SW480 (cell line): ENCODE results near the gene REPS2.

ENCODE experiments used
- DNase-seq: peaks from one replicate; pipeline ENCODE4 v3.0.0-alpha.2; 2016; ENCODE audit warnings: low spot score

REPS2 gene

DNA sequence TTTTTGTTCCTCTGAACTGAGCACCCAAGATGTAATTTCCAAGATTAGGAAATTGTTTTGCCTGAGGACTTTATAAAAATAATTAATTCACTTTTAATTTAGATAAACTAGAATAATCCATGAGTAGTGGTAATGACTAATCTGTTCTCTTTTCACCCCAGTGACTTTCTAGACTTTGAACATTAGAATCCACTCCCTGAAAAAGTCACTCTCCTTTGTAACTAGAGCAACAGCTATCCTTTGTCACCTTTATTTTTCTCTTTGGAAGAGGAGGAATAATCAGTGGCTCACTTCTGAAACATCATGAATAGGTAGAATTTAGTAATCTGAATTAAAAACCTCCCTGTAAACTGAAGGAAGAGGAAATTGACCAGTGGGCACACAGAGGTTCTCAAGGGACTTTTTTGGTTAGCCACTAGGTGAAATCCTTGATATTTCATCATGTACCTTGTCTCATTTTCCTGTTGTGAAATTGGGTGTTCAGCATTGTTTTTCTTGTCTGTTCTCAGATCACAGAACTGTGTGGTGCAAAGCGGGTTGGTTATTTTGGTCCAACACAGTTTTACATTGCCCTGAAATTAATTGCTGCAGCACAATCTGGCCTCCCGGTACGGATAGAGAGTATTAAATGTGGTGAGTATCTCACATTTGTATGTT, 59.4 kb downstream of the REPS2 start:
- no peak for DNase-seq

- DNase-seq, result peak; percentile 12
Measured at GRCh38 chrX:17007134-17007768, 60.8 kb downstream of the REPS2 start.

DNA sequence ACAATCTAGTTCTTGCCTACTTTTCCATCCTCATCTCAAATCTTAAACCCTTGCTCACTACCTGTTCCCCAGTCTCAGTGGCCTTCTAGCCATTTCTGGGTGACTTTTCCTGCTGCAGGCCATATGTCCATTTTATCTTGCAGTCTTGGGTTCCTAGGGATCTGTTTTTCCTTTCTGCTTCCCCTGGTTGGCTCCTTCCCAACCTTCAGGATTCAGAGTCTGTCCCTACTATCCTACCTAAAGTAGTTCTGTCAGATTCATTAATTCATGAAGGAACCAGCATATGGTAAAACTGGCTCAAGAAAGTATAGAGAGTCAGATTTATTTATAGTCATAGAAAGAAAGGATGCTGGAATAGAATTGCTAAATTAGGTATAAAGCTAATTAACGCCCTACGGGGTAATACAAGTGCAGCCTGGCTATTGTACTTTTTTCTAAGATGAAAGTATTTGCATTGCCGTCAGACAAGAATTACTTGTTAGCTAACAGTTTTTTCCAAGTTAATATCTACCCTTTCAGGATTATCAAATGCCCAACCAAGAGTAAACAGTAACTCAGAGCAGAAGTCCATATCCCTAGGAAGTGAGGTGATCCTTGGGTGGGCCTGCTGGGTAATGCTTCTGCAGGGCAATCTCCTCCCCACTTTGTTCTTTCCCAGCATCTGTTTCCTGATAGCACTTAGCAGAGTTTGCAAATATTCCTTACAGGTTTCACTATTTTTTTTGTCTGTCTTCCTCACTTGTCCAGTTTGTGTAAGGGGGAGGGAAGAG, 63.6 kb downstream of the REPS2 start:
- no peak for DNase-seq

GRCh38 chrX:17012465-17012864, 66.0 kb downstream of the REPS2 start:
- no peak for DNase-seq

DNA sequence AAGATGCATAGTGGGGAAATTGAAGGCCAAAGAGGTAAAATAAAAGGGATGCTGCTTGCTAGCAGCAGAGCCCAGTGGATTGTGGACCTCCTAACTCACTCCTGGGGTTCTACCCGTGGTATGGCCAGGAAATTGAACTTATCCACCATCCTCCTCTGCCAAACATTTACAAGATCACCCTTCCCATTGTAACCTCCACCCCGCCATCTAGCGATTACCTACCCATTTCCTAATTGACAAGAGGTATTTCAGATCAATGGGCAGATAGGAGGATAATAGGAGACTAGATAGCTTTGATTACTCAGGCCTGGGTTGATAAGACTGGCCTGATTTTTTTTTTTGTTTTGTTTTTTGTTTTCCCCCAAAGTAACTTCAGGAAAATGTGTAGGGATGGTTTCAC, 67.8 kb downstream of the REPS2 start:
- DNase-seq, result no peak

DNA sequence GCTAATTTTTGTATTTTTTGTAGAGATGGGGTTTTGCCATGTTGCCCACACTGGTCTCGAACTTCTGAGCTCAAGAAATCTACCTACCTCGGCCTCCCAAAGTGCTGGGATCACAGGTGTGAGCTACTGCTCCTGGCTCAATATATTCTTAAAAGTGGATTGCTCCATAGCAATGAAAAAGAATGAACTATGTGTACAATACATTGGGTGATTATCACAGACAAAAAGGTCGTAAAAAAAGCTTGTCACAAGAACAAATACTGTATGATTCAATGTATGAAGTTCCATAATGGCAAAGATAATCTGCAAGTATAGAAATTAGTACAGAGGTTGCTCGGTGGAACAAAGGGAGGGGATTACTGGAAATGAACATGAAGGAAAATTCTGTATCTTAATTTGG, 70.7 kb downstream of the REPS2 start:
- no peak for DNase-seq

GRCh38 chrX:17020356-17020755, 73.9 kb downstream of the REPS2 start:
- DNase-seq, result no peak

GRCh38 chrX:17020851-17021821, 74.7 kb downstream of the REPS2 start:
- no peak for DNase-seq

GRCh38 chrX:17021851-17022604, 75.6 kb downstream of the REPS2 start:
- no peak for DNase-seq

DNA sequence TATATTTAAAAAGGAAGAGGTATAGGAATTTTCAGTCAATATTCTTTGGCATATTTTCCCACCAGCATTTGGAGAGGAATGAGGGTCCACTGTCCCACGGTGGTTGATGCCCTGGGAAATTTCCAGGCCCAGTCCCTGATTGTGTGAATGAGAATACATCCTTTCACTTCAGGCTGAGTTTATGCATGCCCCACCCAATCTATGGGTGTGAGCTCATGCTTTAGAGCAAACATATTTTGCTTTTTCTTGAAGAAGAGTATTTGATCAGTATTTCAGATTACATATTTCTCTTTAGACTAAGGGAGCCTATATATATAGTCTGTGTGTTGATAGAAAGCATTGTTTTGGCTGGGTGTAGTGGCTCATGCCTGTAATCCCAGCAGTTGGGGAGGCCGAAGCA, 77.2 kb downstream of the REPS2 start:
- DNase-seq, result no peak

- peak; percentile 8 for DNase-seq
Measured at GRCh38 chrX:17024886-17025285, 78.4 kb downstream of the REPS2 start.

GRCh38 chrX:17025621-17026302, 79.3 kb downstream of the REPS2 start:
- no peak for DNase-seq

DNA sequence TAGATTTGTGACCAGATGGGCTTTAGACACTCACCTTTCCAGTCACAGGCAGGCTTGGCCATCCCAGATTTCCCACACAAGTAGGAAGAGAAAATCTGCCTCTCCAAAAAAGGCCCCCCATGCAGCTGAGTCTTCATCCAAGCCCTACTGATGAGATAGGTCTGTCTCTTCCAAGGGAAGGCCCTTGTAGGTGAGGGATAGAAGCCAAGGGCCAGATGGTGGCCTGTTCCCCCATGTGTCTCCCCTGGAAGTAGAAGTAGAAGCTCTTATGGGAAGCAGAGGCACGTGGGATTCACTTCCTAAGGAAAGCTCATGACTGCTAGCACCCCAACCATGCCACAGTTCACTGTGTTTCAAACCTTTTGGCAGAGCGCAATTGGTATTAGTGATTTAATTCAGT, 81.5 kb downstream of the REPS2 start:
- DNase-seq, result no peak

DNA sequence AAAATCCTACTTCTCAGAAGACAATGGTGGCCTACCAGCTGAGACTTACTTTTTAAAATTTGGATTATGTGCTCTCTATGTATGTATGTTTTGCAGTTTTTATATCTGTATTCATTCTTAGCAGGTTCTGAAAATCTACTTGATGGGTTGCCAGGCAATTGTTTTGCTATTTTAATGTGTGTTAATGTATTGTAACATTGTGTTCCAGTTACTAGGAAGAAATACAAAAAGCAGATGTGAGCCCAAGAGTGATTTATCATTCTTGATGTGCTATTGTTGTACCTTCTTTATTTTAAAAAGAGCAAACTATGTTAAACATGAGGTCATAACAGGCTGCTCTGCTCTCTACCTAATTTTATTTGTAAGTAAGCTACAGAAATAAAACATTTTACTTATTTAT, 81.9 kb downstream of the REPS2 start:
- DNase-seq, result no peak

DNA sequence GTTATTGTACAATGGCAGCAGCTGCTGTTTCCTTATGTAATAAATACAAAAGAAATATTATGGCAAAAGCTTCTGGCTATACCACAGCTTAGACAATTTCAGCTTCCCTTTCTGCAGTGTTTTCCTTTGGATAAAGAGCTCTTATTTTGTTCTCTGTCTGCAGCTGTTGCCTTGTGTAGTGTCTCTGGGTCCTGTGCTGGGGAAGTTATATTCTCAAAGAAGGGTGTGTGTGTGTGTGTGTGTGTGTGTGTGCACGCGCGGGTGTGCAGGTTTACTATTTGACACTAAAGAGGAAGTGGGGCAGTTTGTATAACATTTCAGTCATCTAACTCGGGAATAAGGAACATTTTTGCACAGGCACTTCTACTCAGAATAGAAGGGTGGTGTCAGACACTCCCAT, 83.6 kb downstream of the REPS2 start:
- DNase-seq, result no peak

DNA sequence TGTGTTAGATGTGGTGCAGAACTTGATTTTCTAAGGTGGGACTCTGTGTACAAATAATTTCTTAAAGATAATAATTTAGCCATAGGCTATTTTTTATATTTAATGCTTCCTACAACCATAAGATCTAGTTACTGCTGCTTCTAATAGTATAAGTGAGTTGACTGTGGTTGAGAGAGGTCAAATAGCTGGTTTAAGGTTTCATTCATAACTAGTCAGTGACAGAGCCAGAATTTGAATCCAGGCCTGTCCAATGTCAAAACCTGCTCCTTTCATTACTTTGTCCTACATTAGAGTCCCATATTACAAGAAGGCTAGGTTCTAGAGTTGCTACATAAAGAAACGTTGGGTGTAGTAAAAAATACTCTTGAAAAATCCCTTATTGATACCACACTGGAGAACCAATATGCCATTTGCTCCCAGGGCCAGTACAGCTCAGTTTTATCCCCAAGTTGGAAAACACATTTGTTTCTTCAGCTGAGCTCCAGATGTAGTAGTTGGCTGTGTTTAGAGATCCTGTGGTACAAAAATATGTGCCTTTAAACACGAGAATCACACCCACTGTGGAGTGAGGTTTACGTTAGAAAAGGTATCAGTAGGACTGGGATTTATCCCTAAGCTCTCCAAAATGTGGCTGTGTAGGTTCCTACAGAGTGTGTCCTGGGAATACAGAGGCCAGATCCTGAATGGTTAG, 84.3 kb downstream of the REPS2 start:
- no peak for DNase-seq

- no peak for DNase-seq
Measured at GRCh38 chrX:17031827-17032226, 85.4 kb downstream of the REPS2 start.

GRCh38 chrX:17032351-17032750, 85.9 kb downstream of the REPS2 start:
- no peak for DNase-seq

- DNase-seq, result no peak
Measured at GRCh38 chrX:17033225-17033624, 86.8 kb downstream of the REPS2 start.

DNA sequence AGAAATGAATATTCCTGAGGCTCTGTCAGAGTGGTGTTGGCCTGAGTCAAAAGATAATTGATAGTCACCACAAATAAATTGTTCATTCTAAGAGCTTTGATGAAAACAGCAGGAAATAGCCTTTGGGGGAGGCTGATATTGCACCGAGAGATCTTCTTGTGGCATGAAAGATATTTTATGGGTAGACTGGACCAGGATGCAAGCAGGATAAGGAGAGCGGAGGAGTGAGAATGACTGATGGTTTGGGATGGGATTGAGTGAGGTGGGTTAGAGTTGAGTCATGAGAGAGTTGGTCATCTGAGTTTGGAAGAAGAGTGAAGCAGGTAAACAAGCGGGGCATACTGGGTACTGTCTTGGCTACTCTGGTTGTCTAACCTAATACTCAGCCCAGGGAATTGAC, 88.7 kb downstream of the REPS2 start:
- no peak for DNase-seq
